PC-3 (cell line): ENCODE data around the gene TXNDC2. TPM values are rescaled to one million over a fixed set of nuclear protein-coding genes. Genes with fewer than 3 reads are reported as not detected.

Source experiments
- ATAC-seq: fragments of 200-7000 bp; cut with Tn5 transposase; 2 replicates; pipeline ENCODE4 v1.9.1; 2020; ENCODE audit warnings: mild to moderate bottlenecking, moderate library complexity
- BruUV-seq: library from RNA; stranded (reverse); fragments of 400-500 nt; replicated peaks from 2 replicates; lab custom pipeline; 2021; lab: Mats Ljungman, UMichigan
- CTCF ChIA-PET: fragments of 300-600 bp; sonication (Branson Sonifier 250); formaldehyde crosslinking; loops from one replicate; lab custom pipeline; 2022; ENCODE audit warnings: antibody characterized with exemption; lab: Charles Lee
- POLR2A ChIA-PET: fragments of 300-600 bp; sonication (Branson Sonifier 250); formaldehyde crosslinking; loops from one replicate; lab custom pipeline; 2022; ENCODE audit warnings: antibody characterized with exemption; ENCODE audit not compliant: unreplicated experiment; lab: Charles Lee
- DNase-seq: peaks from one replicate; pipeline ENCODE4 v3.0.0-alpha.2; 2015
- H2AFZ ChIP-seq: fragments of 300-600 bp; sonication (generic); 2 replicates; pipeline ENCODE4 v1.6.0; 2016; ENCODE audit warnings: antibody characterized with exemption, low read length
- H3F3A ChIP-seq: fragments of 300-600 bp; sonication (generic); one replicate; pipeline ENCODE4 v1.6.0; 2017; ENCODE audit warnings: antibody characterized with exemption, low read length, control low read depth, mild to moderate bottlenecking; ENCODE audit not compliant: unreplicated experiment
- H3K27ac ChIP-seq: fragments of 300-600 bp; sonication (generic); 2 replicates; pipeline ENCODE4 v1.5.1; 2016; ENCODE audit warnings: mild to moderate bottlenecking, low read length
- H3K27me3 ChIP-seq: fragments of 300-600 bp; sonication (generic); 2 replicates; pipeline ENCODE4 v1.6.1; 2016; ENCODE audit warnings: low read length, mixed read lengths
- H3K36me3 ChIP-seq: fragments of 300-600 bp; sonication (generic); 2 replicates; pipeline ENCODE4 v1.6.1; 2016; ENCODE audit warnings: low read depth, mixed run types, low read length, mixed read lengths
- H3K4me1 ChIP-seq: fragments of 300-600 bp; sonication (generic); 2 replicates; pipeline ENCODE4 v1.5.1; 2016; ENCODE audit warnings: low read length; ENCODE audit not compliant: insufficient read depth
- H3K4me2 ChIP-seq: fragments of 300-600 bp; sonication (generic); 2 replicates; pipeline ENCODE4 v1.6.0; 2016; ENCODE audit warnings: low read length
- H3K4me3 ChIP-seq: fragments of 300-600 bp; sonication (generic); 2 replicates; pipeline ENCODE4 v1.5.1; 2016; ENCODE audit warnings: mild to moderate bottlenecking, low read length, mixed read lengths
- H3K79me2 ChIP-seq: fragments of 300-600 bp; sonication (generic); 2 replicates; pipeline ENCODE4 v1.6.1; 2017; ENCODE audit warnings: low read length, mixed read lengths
- H3K9ac ChIP-seq: fragments of 300-600 bp; sonication (generic); 2 replicates; pipeline ENCODE4 v1.6.0; 2016; ENCODE audit warnings: mild to moderate bottlenecking, low read length
- H3K9me2 ChIP-seq: fragments of 300-600 bp; sonication (generic); replicated peaks from 2 replicates; pipeline ENCODE4 v1.6.1; 2016; ENCODE audit warnings: mixed run types, low read length, mixed read lengths
- H3K9me3 ChIP-seq: fragments of 300-600 bp; sonication (generic); 2 replicates; pipeline ENCODE4 v1.6.1; 2016; ENCODE audit warnings: low read length, mixed read lengths
- H4K20me1 ChIP-seq: fragments of 300-600 bp; sonication (generic); 2 replicates; pipeline ENCODE4 v1.6.1; 2016; ENCODE audit warnings: low read length, mixed read lengths
- EZH2 ChIP-seq: fragments of 300-600 bp; sonication (generic); IDR thresholded peaks from one replicate; pipeline ENCODE4 v1.6.1; 2017; ENCODE audit warnings: antibody characterized with exemption, mild to moderate bottlenecking, low read length; ENCODE audit not compliant: unreplicated experiment
- EZH2phosphoT487 ChIP-seq: fragments of 300-600 bp; sonication (generic); IDR thresholded peaks from 2 replicates; pipeline ENCODE4 v1.6.1; 2018; ENCODE audit warnings: mild to moderate bottlenecking, antibody characterized with exemption, low read length, borderline replicate concordance
- intact Hi-C: fragments of 100-400 bp; cut with micrococcal nuclease; formaldehyde crosslinking; loops from 2 replicates; pipeline ENCODE4 v1.9.0; 2023
- total RNA-seq: library from RNA; depleted of rRNA; stranded (reverse); fragments of >200 nt; gene quantifications from 2 replicates; pipeline ENCODE4 v1.2.3, GENCODE V29; 2014
- TF ChIP-seq, protein P1 (sequence below): fragments of 300-600 bp; sonication (generic); conservative IDR thresholded peaks from 2 replicates; pipeline ENCODE4 v1.5.1; 2017; ENCODE audit warnings: antibody characterized with exemption, low read depth, mild to moderate bottlenecking, low read length

The TXNDC2 gene
- total RNA-seq, 1 experiment from 2014 or later, result 0.87 TPM

GRCh38 chr18:9872823-9873222, 12.9 kb upstream of the TXNDC2 start:
- POLR2A ChIA-PET, result no interaction called here
- Histone ChIP-seq H3K9me2 (no peaks in the 10 kb centered on the region), H3F3A (no peaks in the 10 kb centered on the region), H3K9me3 (no peaks in the 10 kb centered on the region), H3K79me2 (no peaks in the 10 kb centered on the region), H3K27ac (no peak overlapping the region), H3K27me3 (no peaks in the 10 kb centered on the region), H3K4me3 (no peak overlapping the region), H3K4me2 (no peak overlapping the region), H3K9ac (no peak overlapping the region), H2AFZ (no peak overlapping the region), H3K36me3 (no peaks in the 10 kb centered on the region), H3K4me1 (peaks cover 12% of the 10 kb centered on the region), H4K20me1 (no peaks in the 10 kb centered on the region)
- ATAC-seq, result no peak
- intact Hi-C loops, result no loop called here
- TF ChIP-seq, protein P1, sequence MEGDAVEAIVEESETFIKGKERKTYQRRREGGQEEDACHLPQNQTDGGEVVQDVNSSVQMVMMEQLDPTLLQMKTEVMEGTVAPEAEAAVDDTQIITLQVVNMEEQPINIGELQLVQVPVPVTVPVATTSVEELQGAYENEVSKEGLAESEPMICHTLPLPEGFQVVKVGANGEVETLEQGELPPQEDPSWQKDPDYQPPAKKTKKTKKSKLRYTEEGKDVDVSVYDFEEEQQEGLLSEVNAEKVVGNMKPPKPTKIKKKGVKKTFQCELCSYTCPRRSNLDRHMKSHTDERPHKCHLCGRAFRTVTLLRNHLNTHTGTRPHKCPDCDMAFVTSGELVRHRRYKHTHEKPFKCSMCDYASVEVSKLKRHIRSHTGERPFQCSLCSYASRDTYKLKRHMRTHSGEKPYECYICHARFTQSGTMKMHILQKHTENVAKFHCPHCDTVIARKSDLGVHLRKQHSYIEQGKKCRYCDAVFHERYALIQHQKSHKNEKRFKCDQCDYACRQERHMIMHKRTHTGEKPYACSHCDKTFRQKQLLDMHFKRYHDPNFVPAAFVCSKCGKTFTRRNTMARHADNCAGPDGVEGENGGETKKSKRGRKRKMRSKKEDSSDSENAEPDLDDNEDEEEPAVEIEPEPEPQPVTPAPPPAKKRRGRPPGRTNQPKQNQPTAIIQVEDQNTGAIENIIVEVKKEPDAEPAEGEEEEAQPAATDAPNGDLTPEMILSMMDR, result no peak
- TF ChIP-seq EZH2, result no peak
- no peak for TF ChIP-seq EZH2phosphoT487
- CTCF ChIA-PET, result no interaction called here
- no peak for DNase-seq
- no TSS peak for BruUV-seq

DNA sequence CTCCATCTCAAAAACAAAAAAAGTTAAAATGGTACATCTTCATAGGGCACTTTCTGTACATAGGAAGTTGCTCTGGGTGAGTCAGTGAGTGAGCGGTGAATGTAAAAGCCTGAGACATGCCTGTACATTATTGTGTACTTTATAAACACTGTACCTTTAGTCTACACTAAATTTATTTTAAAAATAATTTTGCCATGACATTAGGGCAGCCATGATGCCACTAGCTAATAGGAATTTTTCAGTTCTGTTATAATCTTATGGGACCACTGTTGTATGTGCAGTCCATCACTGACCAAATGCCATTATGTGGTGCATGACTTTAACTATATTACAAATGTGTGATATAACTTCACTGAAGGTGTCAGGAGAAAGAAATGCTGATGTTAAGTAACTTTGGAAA, 11.0 kb upstream of the TXNDC2 start:
- Histone ChIP-seq H3K4me3 (no peak overlapping the region), H3K4me2 (no peak overlapping the region), H3K9ac (no peak overlapping the region), H3K27ac (no peak overlapping the region), H3K79me2 (no peaks in the 10 kb centered on the region), H3K4me1 (peaks cover 5% of the 10 kb centered on the region; the same call in 1 of the 2 replicates), H3K9me3 (no peaks in the 10 kb centered on the region), H3K27me3 (no peaks in the 10 kb centered on the region), H3F3A (no peaks in the 10 kb centered on the region), H2AFZ (no peak overlapping the region), H4K20me1 (no peaks in the 10 kb centered on the region), H3K9me2 (no peaks in the 10 kb centered on the region), H3K36me3 (no peaks in the 10 kb centered on the region)
- TF ChIP-seq, protein P1, result no peak
- no peak for TF ChIP-seq EZH2phosphoT487
- CTCF ChIA-PET, result no interaction called here
- no TSS peak for BruUV-seq
- intact Hi-C loops, result no loop called here
- POLR2A ChIA-PET, result no interaction called here
- ATAC-seq (peak; percentile 83), DNase-seq (peak; percentile 48)

DNA sequence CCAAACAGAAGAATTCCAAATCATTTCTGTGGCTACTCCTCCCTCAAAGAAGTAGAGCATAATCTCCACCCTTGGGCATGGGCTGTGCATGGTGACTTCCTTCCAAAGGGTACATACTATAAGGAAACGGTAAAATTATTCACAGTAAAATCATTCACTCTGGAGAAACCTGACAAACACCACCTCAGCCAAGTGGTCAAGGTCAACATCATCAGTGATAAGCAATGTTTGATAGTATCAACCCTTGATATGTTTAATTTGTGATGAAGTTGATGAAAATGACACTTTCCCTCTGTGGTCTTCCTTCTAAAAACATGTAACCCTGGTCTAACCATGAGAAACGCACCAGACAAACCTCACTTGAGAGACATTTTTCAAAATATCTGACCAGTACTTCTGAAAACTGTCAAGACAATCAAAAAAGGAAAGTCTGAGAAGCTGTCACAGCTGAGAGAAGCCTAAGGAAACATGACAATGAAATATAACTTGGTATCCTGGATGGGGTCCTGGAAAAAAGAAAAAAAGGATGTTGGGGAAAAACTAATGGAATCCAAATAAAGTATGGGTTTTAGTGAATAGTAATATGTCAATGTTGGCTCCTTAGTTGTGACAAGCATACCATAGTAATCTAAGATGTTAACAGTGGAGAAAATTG, 9.4 kb upstream of the TXNDC2 start:
- Histone ChIP-seq H3K79me2 (no peaks in the 10 kb centered on the region), H3K27ac (no peak overlapping the region), H3K4me3 (no peak overlapping the region), H3K9me2 (no peaks in the 10 kb centered on the region), H2AFZ (no peak overlapping the region), H3K9me3 (no peaks in the 10 kb centered on the region), H3K27me3 (no peaks in the 10 kb centered on the region), H3K4me2 (no peak overlapping the region), H3K36me3 (no peaks in the 10 kb centered on the region), H4K20me1 (no peaks in the 10 kb centered on the region), H3K9ac (no peak overlapping the region), H3K4me1 (peaks cover 5% of the 10 kb centered on the region; the same call in 1 of the 2 replicates), H3F3A (no peaks in the 10 kb centered on the region)
- POLR2A ChIA-PET, result no interaction called here
- ATAC-seq (no peak), DNase-seq (no peak)
- intact Hi-C loops, result no loop called here
- TF ChIP-seq, protein P1, result no peak
- TF ChIP-seq EZH2phosphoT487 (no peak), EZH2 (no peak)
- CTCF ChIA-PET, result no interaction called here
- BruUV-seq, result no TSS peak
